GM23248 (cell line): ENCODE data around the gene HOPX. TPM values are rescaled to one million over a fixed set of nuclear protein-coding genes. Genes with fewer than 3 reads are reported as not detected.

Experiments
- DNase-seq: peaks from one replicate; pipeline ENCODE4 v3.0.0-alpha.2; 2015
- H2AFZ ChIP-seq: fragments of 200-600 bp; sonication (generic); 2 replicates; pipeline ENCODE4 v1.6.1; 2016; ENCODE audit warnings: antibody characterized with exemption
- H3F3A ChIP-seq: fragments of 200-600 bp; sonication (generic); 2 replicates; pipeline ENCODE4 v1.6.1; 2016; ENCODE audit warnings: mild to moderate bottlenecking, antibody characterized with exemption, mixed run types; ENCODE audit not compliant: insufficient read depth
- H3K27ac ChIP-seq: fragments of 200-600 bp; sonication (generic); 2 replicates; pipeline ENCODE4 v1.5.1; 2016; ENCODE audit warnings: mild to moderate bottlenecking
- H3K27me3 ChIP-seq: fragments of 200-600 bp; sonication (generic); replicated peaks from 2 replicates; pipeline ENCODE4 v1.6.1; 2016; ENCODE audit warnings: mild to moderate bottlenecking; ENCODE audit not compliant: insufficient read depth
- H3K36me3 ChIP-seq: fragments of 200-600 bp; sonication (generic); 2 replicates; pipeline ENCODE4 v1.6.1; 2016; ENCODE audit warnings: low read depth, mild to moderate bottlenecking
- H3K4me1 ChIP-seq: fragments of 200-600 bp; sonication (generic); 2 replicates; pipeline ENCODE4 v1.6.1; 2016; ENCODE audit warnings: mild to moderate bottlenecking; ENCODE audit not compliant: insufficient read depth
- H3K4me2 ChIP-seq: fragments of 200-600 bp; sonication (generic); one replicate; pipeline ENCODE4 v1.6.1; 2016; ENCODE audit warnings: mild to moderate bottlenecking; ENCODE audit not compliant: unreplicated experiment
- H3K4me3 ChIP-seq: fragments of 200-600 bp; sonication (generic); 2 replicates; pipeline ENCODE4 v1.5.1; 2016; ENCODE audit warnings: mild to moderate bottlenecking
- H3K79me2 ChIP-seq: fragments of 200-600 bp; sonication (generic); 2 replicates; pipeline ENCODE4 v1.6.1; 2016; ENCODE audit warnings: mild to moderate bottlenecking; ENCODE audit not compliant: insufficient read depth
- H3K9ac ChIP-seq: fragments of 200-600 bp; sonication (generic); 2 replicates; pipeline ENCODE4 v1.6.1; 2016; ENCODE audit warnings: mild to moderate bottlenecking
- H3K9me2 ChIP-seq: fragments of 200-600 bp; sonication (generic); 2 replicates; pipeline ENCODE4 v1.6.1; 2016; ENCODE audit warnings: mixed run types, mild to moderate bottlenecking, moderate library complexity; ENCODE audit not compliant: insufficient read depth
- H3K9me3 ChIP-seq: fragments of 200-600 bp; sonication (generic); one replicate; pipeline ENCODE4 v1.6.1; 2017; ENCODE audit warnings: low read depth
- H4K20me1 ChIP-seq: fragments of 200-600 bp; sonication (generic); 2 replicates; pipeline ENCODE4 v1.6.0; 2016; ENCODE audit not compliant: insufficient read depth
- EZH2 ChIP-seq: fragments of 200-600 bp; sonication (generic); IDR thresholded peaks from 2 replicates; pipeline ENCODE4 v1.6.1; 2018; ENCODE audit warnings: antibody characterized with exemption, mild to moderate bottlenecking; ENCODE audit not compliant: insufficient read depth, poor library complexity, severe bottlenecking
- EZH2phosphoT487 ChIP-seq: fragments of 200-600 bp; sonication (generic); IDR thresholded peaks from 2 replicates; pipeline ENCODE4 v1.6.1; 2018; ENCODE audit warnings: antibody characterized with exemption, moderate library complexity, mild to moderate bottlenecking, low read depth; ENCODE audit not compliant: insufficient read depth
- WGBS, 2 experiments: methylation state at CpG; one replicate each; pipeline ENCODE4 v1.1.6; 2015 to 2017; ENCODE audit warnings: low lambda C conversion rate in 2 of 2, low coverage in 1 of 2; ENCODE audit errors: missing lambda C conversion rate in 2 of 2; 5-methylcytosine and 5-hydroxymethylcytosine counted together
- in situ Hi-C: fragments of 300-500 bp; cut with MboI; formaldehyde crosslinking; loops from 2 replicates; pipeline ENCODE4 v1.15.0; 2020
- polyA plus RNA-seq: library from polyadenylated mRNA; unstranded; fragments of >200 nt; fragmentation: Nextera tagmentation; extraction: Ambion mirVana; gene quantifications from 2 replicates; pipeline ENCODE4 v1.2.1, GENCODE V29; 2016
- total RNA-seq: library from RNA; depleted of rRNA; stranded (reverse); fragments of >200 nt; shearing (Covaris generic); gene quantifications from 2 replicates; pipeline ENCODE4 v1.2.3, GENCODE V29; 2014

HOPX gene
- total and polyA plus RNA-seq, 2 experiments from 2014 or later, result not detected

- no peak overlapping the region for H3K27ac ChIP-seq
- H3K9ac ChIP-seq, result no peak overlapping the region
- no peaks in the 10 kb centered on the region for H4K20me1 ChIP-seq
- H3F3A ChIP-seq, result no peaks in the 10 kb centered on the region
- peak; percentile 29 for DNase-seq
- H3K9me2 ChIP-seq, result no peaks in the 10 kb centered on the region
- H3K4me3 ChIP-seq, result peak overlapping the region; percentile 57
- peaks cover 91% of the 10 kb centered on the region for H3K27me3 ChIP-seq
- peak overlapping the region; percentile 35 for H3K4me2 ChIP-seq
- no peaks in the 10 kb centered on the region for H3K79me2 ChIP-seq
- in situ Hi-C loops, result no loop called here
- 0 out of 2 replicates have a peak, but pooled peaks have one; percentile 11 for TF ChIP-seq EZH2phosphoT487
- TF ChIP-seq EZH2, result peak; percentile 59
- H2AFZ ChIP-seq, result peak overlapping the region; percentile 60
- H3K36me3 ChIP-seq, result no peaks in the 10 kb centered on the region
- H3K4me1 ChIP-seq, result no peaks in the 10 kb centered on the region
- WGBS, 2 experiments, result 4 to 5% methylated on average over 46 to 57 of the region's 79 CpGs
- no peaks in the 10 kb centered on the region for H3K9me3 ChIP-seq
Observed at GRCh38 chr4:56655627-56656345, 25.3 kb downstream of the HOPX start.

- Histone ChIP-seq H3K27me3 (peaks cover 90% of the 10 kb centered on the region), H3K79me2 (no peaks in the 10 kb centered on the region), H3K9me2 (no peaks in the 10 kb centered on the region), H4K20me1 (no peaks in the 10 kb centered on the region), H2AFZ (peak overlapping the region; percentile 60), H3K4me1 (no peaks in the 10 kb centered on the region), H3F3A (no peaks in the 10 kb centered on the region), H3K9ac (no peak overlapping the region), H3K4me2 (peak overlapping the region; percentile 35), H3K4me3 (peak overlapping the region; percentile 57), H3K27ac (no peak overlapping the region), H3K9me3 (no peaks in the 10 kb centered on the region), H3K36me3 (no peaks in the 10 kb centered on the region)
- 4 to 5% methylated on average over 28 of the region's 28 CpGs for WGBS, 2 experiments
- no peak for TF ChIP-seq EZH2phosphoT487
- peak; percentile 24 for TF ChIP-seq EZH2
- in situ Hi-C loops, result no loop called here
- DNase-seq, result peak; percentile 33
Observed at GRCh38 chr4:56655209-56655626, 25.9 kb downstream of the HOPX start.

- Histone ChIP-seq H3K27ac (no peak overlapping the region), H2AFZ (no peak overlapping the region), H3K36me3 (no peaks in the 10 kb centered on the region), H3F3A (no peaks in the 10 kb centered on the region), H3K79me2 (no peaks in the 10 kb centered on the region), H3K4me2 (no peak overlapping the region), H3K27me3 (peaks cover 84% of the 10 kb centered on the region), H3K4me3 (no peak overlapping the region), H4K20me1 (no peaks in the 10 kb centered on the region), H3K9me2 (no peaks in the 10 kb centered on the region), H3K4me1 (no peaks in the 10 kb centered on the region), H3K9ac (no peak overlapping the region), H3K9me3 (no peaks in the 10 kb centered on the region)
- TF ChIP-seq EZH2phosphoT487, result no peak
- no peak for TF ChIP-seq EZH2
- 32 to 35% methylated on average over 4 of the region's 4 CpGs for WGBS, 2 experiments
- in situ Hi-C loops, result no loop called here
- no peak for DNase-seq
Observed at GRCh38 chr4:56654238-56654632, 26.9 kb downstream of the HOPX start.

DNA sequence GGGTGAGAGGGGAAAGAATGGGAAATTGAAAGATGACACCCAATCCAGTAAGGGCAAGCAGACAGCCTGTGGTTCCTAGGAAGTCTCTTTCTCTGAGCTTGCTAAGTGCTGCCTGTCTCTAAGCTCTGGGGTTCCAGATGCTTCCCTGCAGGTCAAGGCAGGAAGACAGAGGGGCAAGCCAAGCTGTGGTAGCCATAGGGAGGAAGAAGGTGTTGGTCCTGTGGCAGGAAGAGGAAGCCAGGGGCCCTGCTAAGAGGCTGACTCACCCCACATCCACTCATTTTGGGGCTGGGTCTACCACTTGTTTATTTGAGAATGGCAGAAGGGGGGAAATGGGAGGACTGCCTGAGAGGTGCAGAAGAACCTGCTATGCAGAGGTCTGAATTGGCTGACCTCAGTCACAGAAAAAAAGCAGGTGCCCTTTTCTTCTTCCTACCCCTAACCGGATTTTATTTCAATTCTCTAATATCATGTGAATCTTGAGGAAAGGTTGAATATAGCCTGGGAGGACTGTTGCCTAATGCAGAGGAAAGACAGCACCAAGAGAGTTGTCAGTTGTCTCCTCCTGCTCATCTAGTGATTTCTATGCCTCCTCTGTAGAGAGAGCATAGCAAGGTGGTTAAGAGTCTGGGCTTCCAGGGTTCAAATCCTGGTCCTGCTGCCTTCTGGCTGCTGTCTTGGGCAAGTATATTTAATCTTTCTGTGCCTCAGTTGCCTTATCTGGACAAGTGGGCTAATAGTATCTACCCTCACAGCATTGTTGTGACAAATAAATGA, 27.4 kb downstream of the HOPX start:
- Histone ChIP-seq H3K9ac (no peak overlapping the region), H3K27ac (no peak overlapping the region), H3K9me3 (no peaks in the 10 kb centered on the region), H3K4me3 (no peak overlapping the region), H3K4me2 (no peak overlapping the region), H4K20me1 (no peaks in the 10 kb centered on the region), H3K27me3 (peaks cover 84% of the 10 kb centered on the region), H2AFZ (no peak overlapping the region), H3K36me3 (no peaks in the 10 kb centered on the region), H3K4me1 (no peaks in the 10 kb centered on the region), H3F3A (no peaks in the 10 kb centered on the region), H3K79me2 (no peaks in the 10 kb centered on the region), H3K9me2 (no peaks in the 10 kb centered on the region)
- 45 to 48% methylated on average over 1 of the region's 1 CpG for WGBS, 2 experiments
- no peak for DNase-seq
- in situ Hi-C loops, result no loop called here
- TF ChIP-seq EZH2 (no peak), EZH2phosphoT487 (no peak)
